Adrenal gland (tissue), 12 donors: Measurements from ENCODE around the gene SLC45A3. TPM values are rescaled to one million over a fixed set of nuclear protein-coding genes. Genes with fewer than 3 reads are reported as not detected.
"Not testable (repeated sequence)": the region's sequence is repeated elsewhere in the genome, so short reads cannot be mapped to it uniquely, and the experiment has no call there.

ENCODE experiments used
- DNase-seq, 7 donors: peaks; one replicate each; pipeline ENCODE4 v3.0.0-alpha.2; 2019 to 2020
- H3K27ac ChIP-seq, 5 donors: fragments of 200-600 bp; sonication (generic) in 4 of 5; 1 replicate in 3 of 5; 2 replicates in 2 of 5; pipeline versions ENCODE4 v1.5.1 to v1.8.0; 2016 to 2020; ENCODE audit warnings: mild to moderate bottlenecking in 1 of 5
- H3K27me3 ChIP-seq: fragments of 200-600 bp; 2 replicates; pipeline ENCODE4 v1.8.0; 2021
- H3K36me3 ChIP-seq, 2 donors: fragments of 200-600 bp; replicated peaks in 1 of 2; 1 replicate in 1 of 2; 2 replicates in 1 of 2; pipeline versions ENCODE4 v1.5.1 to v1.8.0; 2018 to 2022
- H3K4me1 ChIP-seq, 2 donors: fragments of 200-600 bp; replicated peaks in 1 of 2; 1 replicate in 1 of 2; 2 replicates in 1 of 2; pipeline versions ENCODE4 v1.5.1 to v1.8.0; 2018 to 2021
- H3K4me3 ChIP-seq, 4 donors: fragments of 200-600 bp; sonication (generic) in 3 of 4; one replicate each; pipeline ENCODE4 v1.5.1; 2016 to 2018
- H3K9me3 ChIP-seq, 3 donors: fragments of 200-600 bp; sonication (generic) in 1 of 3; replicated peaks in 1 of 3; 1 replicate in 2 of 3; 2 replicates in 1 of 3; pipeline versions ENCODE4 v1.5.1 to v1.8.0; 2016 to 2021
- POLR2A ChIP-seq, 2 donors: fragments of 450-650 bp; IDR thresholded peaks; one replicate each; pipeline ENCODE4 v1.6.1; 2017; ENCODE audit warnings: antibody characterized with exemption in 2 of 2, mild to moderate bottlenecking in 2 of 2, moderate library complexity in 1 of 2
- WGBS, 4 donors: extraction: QIAGEN DNeasy Blood & Tissue Kit in 2 of 4; methylation state at CpG; one replicate each; pipeline versions ENCODE4 v1.1.5 to v1.1.7; 2013 to 2017; 5-methylcytosine and 5-hydroxymethylcytosine counted together
- intact Hi-C, 2 donors: fragments of 100-400 bp; cut with DNase I; formaldehyde crosslinking; loops; one replicate each; pipeline versions ENCODE4 v1.14.1 to v1.15.0; 2022 to 2023
- polyA plus RNA-seq, 3 donors: library from polyadenylated mRNA; stranded (reverse); fragments of 200-250 nt in 2 of 3; fragments of 350-450 nt in 1 of 3; fragmentation: Illumina TruSeq in 1 of 3; extraction: RNeasy Lipid Tissue Mini Kit (QIAGEN cat#74804) in 1 of 3; gene quantifications; one replicate each; pipeline ENCODE4 v1.2.3, GENCODE V29; 2013 to 2014
- total RNA-seq, 9 donors: library from RNA; depleted of rRNA in 4 of 9; stranded (reverse); fragments of >200 nt in 4 of 9; fragments of 120-200 nt in 1 of 9; fragmentation: NEBNext Ultra II Directional in 1 of 9; extraction: Animal tissue kit (Norgen Biotek cat#: 25700) in 1 of 9; gene quantifications; one replicate each; pipeline versions ENCODE4 v1.1.0 to v1.2.4, GENCODE V29; 2013 to 2023
- TF ChIP-seq, protein P1 (sequence below), 6 experiments: fragments of 450-650 bp in 4 of 6; fragments of 200-600 bp in 2 of 6; sonication (generic) in 1 of 6; IDR thresholded peaks; 1 replicate in 5 of 6; 2 replicates in 1 of 6; pipeline versions ENCODE4 v1.5.1 to v1.8.0; 2016 to 2021; ENCODE audit warnings: antibody characterized with exemption in 6 of 6, mild to moderate bottlenecking in 2 of 6, moderate library complexity in 1 of 6
- donor health status: healthy with polysubstance abuse.
- donor health status: Bipolar disorder and iron deficiency.
- donor health status: DM: yes; HTN: yes; CAD: no.
- donor health status: DM: no; HTN: no; CAD: no.
- donor health status: DM: no; HTN: no; CAD: no.
- donor health status: DM: yes; HTN: yes; CAD: no.

Gene SLC45A3
- total and polyA plus RNA-seq, 12 donors: 4.7 to 27.9 (median 8.9) TPM

DNA sequence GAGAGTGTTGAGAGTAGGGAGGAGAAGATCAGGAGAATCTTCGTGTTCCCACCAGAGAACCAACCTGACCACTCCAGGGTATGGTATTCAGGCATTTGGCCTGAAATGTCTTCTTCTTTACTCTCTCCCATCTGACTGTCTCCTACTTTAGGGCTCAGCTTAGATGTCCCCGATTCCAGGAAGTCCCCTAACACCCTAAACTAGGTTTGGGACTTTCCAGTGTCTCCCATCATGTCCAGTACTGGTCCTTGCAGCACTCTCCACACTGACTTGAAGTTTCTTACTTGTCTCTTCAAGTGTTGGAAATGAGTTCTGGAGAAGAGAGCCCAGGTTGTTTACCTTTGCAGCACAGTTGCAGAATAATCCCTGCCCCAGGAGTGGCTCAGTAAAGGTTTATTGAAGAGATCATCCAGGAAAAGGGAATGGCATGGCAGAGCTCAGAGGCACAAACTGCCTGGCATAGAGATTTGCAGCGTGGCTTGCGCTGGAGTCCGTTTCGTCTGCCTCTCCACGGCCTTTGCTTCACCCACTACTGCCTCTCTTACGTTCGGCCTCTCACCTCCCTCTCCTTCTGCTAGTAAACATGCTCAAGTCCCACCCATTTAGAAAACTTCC, 42.3 kb downstream of the SLC45A3 start:
- TF ChIP-seq, protein P1, sequence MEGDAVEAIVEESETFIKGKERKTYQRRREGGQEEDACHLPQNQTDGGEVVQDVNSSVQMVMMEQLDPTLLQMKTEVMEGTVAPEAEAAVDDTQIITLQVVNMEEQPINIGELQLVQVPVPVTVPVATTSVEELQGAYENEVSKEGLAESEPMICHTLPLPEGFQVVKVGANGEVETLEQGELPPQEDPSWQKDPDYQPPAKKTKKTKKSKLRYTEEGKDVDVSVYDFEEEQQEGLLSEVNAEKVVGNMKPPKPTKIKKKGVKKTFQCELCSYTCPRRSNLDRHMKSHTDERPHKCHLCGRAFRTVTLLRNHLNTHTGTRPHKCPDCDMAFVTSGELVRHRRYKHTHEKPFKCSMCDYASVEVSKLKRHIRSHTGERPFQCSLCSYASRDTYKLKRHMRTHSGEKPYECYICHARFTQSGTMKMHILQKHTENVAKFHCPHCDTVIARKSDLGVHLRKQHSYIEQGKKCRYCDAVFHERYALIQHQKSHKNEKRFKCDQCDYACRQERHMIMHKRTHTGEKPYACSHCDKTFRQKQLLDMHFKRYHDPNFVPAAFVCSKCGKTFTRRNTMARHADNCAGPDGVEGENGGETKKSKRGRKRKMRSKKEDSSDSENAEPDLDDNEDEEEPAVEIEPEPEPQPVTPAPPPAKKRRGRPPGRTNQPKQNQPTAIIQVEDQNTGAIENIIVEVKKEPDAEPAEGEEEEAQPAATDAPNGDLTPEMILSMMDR (IDR thresholded peaks at IDR 0.05): no peak
- TF ChIP-seq POLR2A (IDR thresholded peaks at IDR 0.05): no peak
- WGBS, 4 donors: 87 to 97% (median 88%) methylated on average over 9 of the region's 9 CpGs
- Histone ChIP-seq H3K4me1 (peaks cover 0 to 5% of the 10 kb centered on the region in 2 donors), H3K4me3 (no peak overlapping the region), H3K36me3 (no peaks in the 10 kb centered on the region), H3K27ac (no peak overlapping the region), H3K9me3 (no peaks in the 10 kb centered on the region), H3K27me3 (no peaks in the 10 kb centered on the region)
- DNase-seq: no peak
- intact Hi-C loops: no loop called here

DNA sequence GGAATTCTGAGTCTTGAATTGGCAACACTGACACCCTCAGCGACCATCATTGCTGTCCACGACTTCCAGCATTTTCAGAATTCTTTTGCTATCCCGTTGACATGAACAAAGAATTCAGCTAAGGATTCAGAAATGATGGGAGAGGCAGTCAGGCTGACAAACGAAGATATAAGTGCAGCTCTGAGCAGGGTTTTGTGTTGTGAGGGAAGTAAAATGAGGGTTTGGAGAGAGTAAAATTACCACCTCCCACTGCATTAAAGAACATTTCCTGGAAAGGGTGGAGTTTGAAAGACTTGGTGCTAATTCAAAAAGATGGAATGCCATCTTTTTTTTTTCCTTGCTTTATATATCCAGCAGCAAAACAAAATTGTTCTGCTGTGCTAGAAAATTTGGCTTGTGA, 43.6 kb downstream of the SLC45A3 start:
- H3K27ac ChIP-seq: no peak overlapping the region
- H3K36me3 ChIP-seq: no peaks in the 10 kb centered on the region
- peaks cover 0 to 11% of the 10 kb centered on the region in 2 donors for H3K4me1 ChIP-seq
- TF ChIP-seq POLR2A (IDR thresholded peaks at IDR 0.05): no peak
- TF ChIP-seq, protein P1 (IDR thresholded peaks at IDR 0.05): no peak
- H3K27me3 ChIP-seq: no peaks in the 10 kb centered on the region
- intact Hi-C loops: no loop called here
- H3K4me3 ChIP-seq: no peak overlapping the region
- 31 to 37% (median 34%) methylated on average over 4 of the region's 4 CpGs for WGBS, 4 donors
- no peaks in the 10 kb centered on the region for H3K9me3 ChIP-seq
- DNase-seq: no peak

DNA sequence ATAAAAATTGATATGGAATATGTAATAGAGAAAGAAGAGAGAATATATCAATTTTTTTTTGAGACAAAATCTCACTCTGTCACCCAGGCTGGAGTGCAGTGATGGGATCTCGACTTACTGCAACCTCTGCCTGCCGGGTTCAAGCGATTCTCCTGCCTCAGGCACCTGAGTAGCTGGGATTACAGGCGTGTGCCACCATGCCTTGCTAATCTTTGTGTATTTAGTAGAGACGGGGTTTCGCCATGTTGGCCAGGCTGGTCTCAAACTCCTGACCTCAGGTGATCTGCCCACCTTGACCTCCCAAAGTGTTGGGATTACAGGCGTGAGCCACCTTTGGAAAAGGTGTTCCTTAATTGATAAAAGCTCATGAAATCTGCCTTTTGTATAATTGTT, 44.2 kb downstream of the SLC45A3 start:
- H3K4me3 ChIP-seq, H3K27me3 ChIP-seq, H3K36me3 ChIP-seq, H3K9me3 ChIP-seq, intact Hi-C loops, H3K27ac ChIP-seq, DNase-seq: not testable (repeated sequence)
- peaks cover 0 to 11% of the 10 kb centered on the region in 2 donors for H3K4me1 ChIP-seq
- WGBS, 4 donors: 66 to 83% (median 74%) methylated on average over 5 to 7 of the region's 7 CpGs

DNA sequence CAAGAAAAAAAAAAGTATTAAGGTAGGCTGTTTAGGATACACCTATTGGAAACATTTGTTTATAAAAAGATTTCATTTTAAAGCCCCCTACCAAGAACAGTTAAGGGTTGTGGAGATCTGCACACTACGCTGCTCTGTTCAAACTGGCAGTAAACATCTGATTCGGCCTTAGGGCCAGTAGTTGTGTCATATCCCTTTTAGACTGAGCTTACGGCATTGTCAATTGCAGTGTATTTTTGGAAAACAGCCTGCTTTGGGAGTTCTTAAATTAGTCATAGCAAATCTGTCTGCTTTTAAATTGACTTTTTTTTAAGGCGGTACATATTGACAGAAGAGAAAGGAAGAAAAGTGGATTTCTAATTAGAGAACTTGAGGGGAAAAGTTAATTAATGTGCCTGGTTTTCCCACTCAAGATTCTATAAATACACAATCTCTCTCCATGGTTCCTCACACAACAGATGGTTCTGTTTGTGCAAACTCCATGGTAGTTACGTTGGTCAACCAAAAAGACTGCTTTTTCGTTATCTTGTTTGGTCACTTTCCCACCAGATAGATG, 46.8 kb downstream of the SLC45A3 start:
- peak in 1 of 2 donors; percentile 46 for TF ChIP-seq POLR2A (IDR thresholded peaks at IDR 0.05)
- TF ChIP-seq, protein P1 (IDR thresholded peaks at IDR 0.05): no peak
- Histone ChIP-seq H3K27ac (peak overlapping the region in 1 of 5 donors; percentile 94), H3K27me3 (no peaks in the 10 kb centered on the region), H3K4me3 (no peak overlapping the region), H3K4me1 (peaks cover 6 to 28% of the 10 kb centered on the region in 2 donors), H3K9me3 (no peaks in the 10 kb centered on the region), H3K36me3 (no peaks in the 10 kb centered on the region)
- 51 to 65% (median 61%) methylated on average over 6 of the region's 6 CpGs for WGBS, 4 donors
- intact Hi-C loops: loop anchor here in 1 of 2 donors (5.0 kb wide), 1 partner anchor 41 kb away; no protein-coding TSS in a partner anchor
- DNase-seq: peak in 1 of 7 donors; percentile 11
